ENCODE data around the gene NPR2.

- TF ChIP-seq CTCF (IDR thresholded peaks at IDR 0.05) (no peak), POLR2AphosphoS5 (IDR thresholded peaks at IDR 0.05) (no peak), POLR2A (IDR thresholded peaks at IDR 0.05; ENCODE audit: low read depth) (no peak)
Measured at GRCh38 chr9:35745569-35745968, 45.8 kb upstream of the NPR2 start.
